ENCODE data around the gene PRDM16.

The PRDM16 gene

GRCh38 chr1:3320246-3321152 is 251.5 kb downstream of the PRDM16 start:
- no peak for DNase-seq (ENCODE audit: low read depth, low spot score)

GRCh38 chr1:3321559-3322449 is 252.8 kb downstream of the PRDM16 start:
- no peak for DNase-seq (ENCODE audit: low read depth, low spot score)

GRCh38 chr1:3322450-3323020 is 253.5 kb downstream of the PRDM16 start:
- DNase-seq (ENCODE audit: low read depth, low spot score), result no peak

- DNase-seq (ENCODE audit: low read depth, low spot score), result no peak
These were observed 254.2 kb downstream of the PRDM16 start for GRCh38 chr1:3323021-3323795.

GRCh38 chr1:3323796-3324703 is 255.0 kb downstream of the PRDM16 start:
- no peak for DNase-seq (ENCODE audit: low read depth, low spot score)

GRCh38 chr1:3324704-3325535 is 255.9 kb downstream of the PRDM16 start:
- no peak for DNase-seq (ENCODE audit: low read depth, low spot score)

GRCh38 chr1:3326516-3327388 is 257.7 kb downstream of the PRDM16 start:
- DNase-seq (ENCODE audit: low read depth, low spot score), result no peak

- no peak for DNase-seq (ENCODE audit: low read depth, low spot score)
These were observed 258.3 kb downstream of the PRDM16 start for GRCh38 chr1:3327389-3327702.

GRCh38 chr1:3327936-3328590 is 259.1 kb downstream of the PRDM16 start:
- DNase-seq (ENCODE audit: low read depth, low spot score), result no peak

- DNase-seq (ENCODE audit: low read depth, low spot score), result no peak
These were observed 260.8 kb downstream of the PRDM16 start for GRCh38 chr1:3329640-3330281.

GRCh38 chr1:3330771-3331245 is 261.8 kb downstream of the PRDM16 start:
- DNase-seq (ENCODE audit: low read depth, low spot score), result no peak

- no peak for DNase-seq (ENCODE audit: low read depth, low spot score)
These were observed 262.6 kb downstream of the PRDM16 start for GRCh38 chr1:3331564-3331963.

GRCh38 chr1:3332043-3332442 is 263.0 kb downstream of the PRDM16 start:
- DNase-seq (ENCODE audit: low read depth, low spot score), result no peak

- DNase-seq (ENCODE audit: low read depth, low spot score), result no peak
These were observed 263.7 kb downstream of the PRDM16 start for GRCh38 chr1:3332662-3333061.

GRCh38 chr1:3333903-3334302 is 264.9 kb downstream of the PRDM16 start:
- no peak for DNase-seq (ENCODE audit: low read depth, low spot score)

- no peak for DNase-seq (ENCODE audit: low read depth, low spot score)
These were observed 265.4 kb downstream of the PRDM16 start for GRCh38 chr1:3334366-3334765.
